SJSA1 (cell line): Measurements from ENCODE around the gene GCH1. TPM values are rescaled to one million over a fixed set of nuclear protein-coding genes. Genes with fewer than 3 reads are reported as not detected.
"Not testable (repeated sequence)": the region's sequence is repeated elsewhere in the genome, so short reads cannot be mapped to it uniquely, and the experiment has no call there.

Experiments
- DNase-seq, 2 experiments: peaks; one replicate each; pipeline ENCODE4 v3.0.0-alpha.2; 2015 to 2020; ENCODE audit warnings: low spot score in 2 of 2, low read depth in 1 of 2
- H3K27ac ChIP-seq: fragments of 250-450 bp; sonication (Bioruptor Pico); 2 replicates; pipeline ENCODE4 v1.5.1; 2020; ENCODE audit warnings: mild to moderate bottlenecking, moderate library complexity
- H3K27me3 ChIP-seq: fragments of 250-450 bp; sonication (Bioruptor Pico); replicated peaks from 2 replicates; pipeline ENCODE4 v1.5.1; 2020; ENCODE audit warnings: mild to moderate bottlenecking, moderate library complexity
- H3K36me3 ChIP-seq: fragments of 250-450 bp; sonication (Bioruptor Pico); 2 replicates; pipeline ENCODE4 v1.5.1; 2020; ENCODE audit warnings: mild to moderate bottlenecking
- H3K4me1 ChIP-seq: fragments of 250-450 bp; sonication (Bioruptor Pico); replicated peaks from 2 replicates; pipeline ENCODE4 v1.6.1; 2021; ENCODE audit warnings: mild to moderate bottlenecking
- H3K4me3 ChIP-seq: fragments of 250-450 bp; sonication (Bioruptor Pico); 2 replicates; pipeline ENCODE4 v1.5.1; 2020; ENCODE audit warnings: mild to moderate bottlenecking
- H3K9me3 ChIP-seq: fragments of 250-450 bp; sonication (Bioruptor Pico); replicated peaks from 2 replicates; pipeline ENCODE4 v1.5.1; 2020; ENCODE audit warnings: mild to moderate bottlenecking
- total RNA-seq: library from RNA; depleted of rRNA; stranded (reverse); fragments of >200 nt; shearing (Covaris generic); gene quantifications from 2 replicates; pipeline ENCODE4 v1.2.3, GENCODE V29; 2014

The GCH1 gene
- total RNA-seq, 1 experiment from 2014 or later = 1.8 TPM

DNA sequence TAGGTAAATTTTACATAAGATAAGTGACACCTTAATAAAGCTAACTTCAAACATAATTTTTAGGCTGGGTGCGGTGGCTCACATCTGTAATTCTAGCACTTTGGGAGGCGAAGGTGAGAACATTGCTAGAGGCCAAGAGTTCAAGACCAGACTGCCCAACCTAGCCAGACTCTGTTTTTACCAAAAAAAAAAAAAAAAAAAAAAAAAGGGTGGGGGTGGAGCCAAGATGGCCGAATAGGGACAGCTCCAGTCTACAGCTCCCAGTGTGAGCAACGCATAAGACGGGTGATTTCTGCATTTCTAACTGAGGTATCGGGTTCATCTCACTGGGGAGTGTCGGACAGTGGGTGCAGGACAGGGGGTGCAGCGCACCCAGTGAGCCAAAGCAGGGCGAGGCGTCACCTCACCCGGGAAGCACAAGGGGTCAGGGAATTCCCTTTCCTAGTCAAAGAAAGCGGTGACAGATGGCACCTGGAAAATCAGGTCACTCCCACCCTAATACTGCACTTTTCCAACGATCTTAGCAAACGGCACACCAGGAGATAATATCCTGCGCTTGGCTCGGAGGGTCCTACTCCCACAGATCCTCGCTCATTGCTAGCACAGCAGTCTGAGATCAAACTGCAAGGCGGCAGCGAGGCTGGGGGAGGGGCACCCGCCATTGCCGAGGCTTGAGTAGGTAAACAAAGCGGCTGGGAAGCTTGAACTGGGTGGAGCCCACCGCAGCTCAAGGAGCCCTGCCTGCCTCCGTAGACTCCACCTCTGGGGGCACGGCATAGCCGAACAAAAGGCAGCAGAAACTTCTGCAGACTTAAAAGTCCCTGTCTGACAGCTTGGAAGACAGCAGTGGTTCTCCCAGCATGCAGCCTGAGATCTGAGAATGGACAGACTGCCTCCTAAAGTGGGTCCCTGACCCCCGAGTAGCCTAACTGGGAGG is 32.2 kb downstream of the GCH1 start:
- not testable (repeated sequence) for H3K36me3 ChIP-seq, H3K9me3 ChIP-seq, H3K27me3 ChIP-seq, H3K27ac ChIP-seq, H3K4me1 ChIP-seq
- H3K4me3 ChIP-seq = peak overlapping the region; percentile 36
- DNase-seq = peak in 1 of 2 experiments; percentile 45

DNA sequence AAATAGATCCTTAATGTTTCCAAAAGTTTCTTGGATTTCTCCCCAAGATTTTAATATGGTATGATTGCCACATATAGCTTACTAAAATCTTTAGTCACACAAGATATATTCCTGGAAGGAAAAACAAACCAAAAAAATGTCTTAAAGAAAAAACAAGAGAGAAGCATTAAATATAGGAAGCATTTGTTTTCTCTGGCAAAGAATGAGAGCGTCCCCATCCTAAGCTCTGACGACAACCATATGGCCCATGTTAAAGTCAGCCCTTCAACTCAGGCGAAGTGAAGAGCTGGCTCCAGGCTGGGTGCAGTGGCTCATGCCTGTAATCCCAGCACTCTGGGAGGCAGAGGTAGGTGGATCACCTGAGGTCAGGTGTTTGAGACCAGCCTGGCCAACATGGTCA is 35.6 kb downstream of the GCH1 start:
- Histone ChIP-seq H3K27me3 (0 out of 2 replicates have a peak, but pooled peaks cover 2% of the 10 kb centered on the region), H3K4me3 (no peak overlapping the region), H3K4me1 (no peaks in the 10 kb centered on the region), H3K27ac (no peak overlapping the region), H3K36me3 (no peaks in the 10 kb centered on the region), H3K9me3 (no peaks in the 10 kb centered on the region)
- DNase-seq = no peak

DNA sequence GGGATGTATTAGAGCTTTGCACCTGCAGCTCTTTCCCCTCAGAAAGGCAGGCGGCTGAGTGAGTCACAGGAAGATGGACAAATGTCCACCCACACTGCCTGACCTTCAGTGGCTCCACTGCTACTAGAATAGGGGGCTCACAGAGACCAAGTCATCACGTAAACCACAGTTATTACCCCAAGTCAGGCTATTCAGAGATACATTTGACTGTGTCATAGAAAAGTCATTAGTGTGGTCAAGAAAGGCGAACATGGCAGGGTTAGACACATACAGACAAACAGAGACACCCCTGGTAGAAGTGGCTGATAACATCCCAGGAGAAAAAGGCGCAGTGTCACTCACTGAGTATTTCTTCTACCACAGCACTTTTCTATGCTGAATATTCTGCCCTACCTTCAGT is 36.0 kb downstream of the GCH1 start:
- H3K36me3 ChIP-seq = no peaks in the 10 kb centered on the region
- 0 out of 2 replicates have a peak, but pooled peaks cover 2% of the 10 kb centered on the region for H3K27me3 ChIP-seq
- DNase-seq = no peak
- H3K9me3 ChIP-seq = no peaks in the 10 kb centered on the region
- no peak overlapping the region for H3K27ac ChIP-seq
- no peak overlapping the region for H3K4me3 ChIP-seq
- H3K4me1 ChIP-seq = no peaks in the 10 kb centered on the region

DNA sequence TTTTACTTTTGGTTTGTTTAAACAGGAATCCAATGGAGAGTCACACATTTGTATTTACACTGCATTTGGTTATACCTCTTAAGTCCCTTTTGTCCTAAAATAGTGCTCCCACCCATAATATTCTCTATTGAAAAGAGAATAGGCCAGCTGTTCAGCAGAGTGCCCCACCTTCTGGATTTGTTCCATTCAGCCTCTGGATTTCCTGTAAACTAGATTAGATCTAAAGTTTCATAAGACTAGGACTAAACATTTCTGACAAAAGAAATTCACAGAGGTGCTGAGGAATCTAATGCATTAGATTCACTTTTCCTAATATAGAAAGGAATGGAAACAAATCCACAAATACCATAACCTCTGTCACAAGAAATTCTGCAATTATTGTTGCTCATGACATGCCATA is 38.1 kb downstream of the GCH1 start:
- DNase-seq = no peak
- no peaks in the 10 kb centered on the region for H3K36me3 ChIP-seq

DNA sequence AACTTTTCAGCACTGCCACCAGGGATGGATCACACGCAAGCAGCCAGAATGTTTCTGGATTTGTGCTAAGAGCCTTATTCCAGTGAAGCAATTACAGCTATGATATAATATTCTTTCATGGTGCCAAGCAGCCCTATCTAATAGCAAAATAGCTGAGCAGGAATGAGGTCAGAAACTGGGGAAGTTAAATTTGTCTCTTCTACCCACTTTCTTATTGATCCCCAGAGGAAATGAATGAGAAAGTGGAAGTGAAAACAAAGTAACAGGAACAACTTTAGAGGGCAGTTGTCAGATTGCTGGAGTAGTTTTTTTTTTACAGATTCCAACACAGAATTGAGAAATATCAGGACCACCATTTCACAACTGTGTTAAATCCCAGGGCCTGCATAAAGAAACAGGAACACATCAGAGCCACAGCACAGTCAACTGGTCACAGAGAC is 44.8 kb downstream of the GCH1 start:
- no peaks in the 10 kb centered on the region for H3K36me3 ChIP-seq
- H3K27ac ChIP-seq = no peak overlapping the region

More for the DNA sequence above, 38.1 kb downstream of the GCH1 start:
- Histone ChIP-seq H3K27me3 (0 out of 2 replicates have a peak, but pooled peaks cover 2% of the 10 kb centered on the region), H3K4me1 (no peaks in the 10 kb centered on the region), H3K4me3 (no peak overlapping the region), H3K27ac (no peak overlapping the region), H3K9me3 (no peaks in the 10 kb centered on the region)

DNA sequence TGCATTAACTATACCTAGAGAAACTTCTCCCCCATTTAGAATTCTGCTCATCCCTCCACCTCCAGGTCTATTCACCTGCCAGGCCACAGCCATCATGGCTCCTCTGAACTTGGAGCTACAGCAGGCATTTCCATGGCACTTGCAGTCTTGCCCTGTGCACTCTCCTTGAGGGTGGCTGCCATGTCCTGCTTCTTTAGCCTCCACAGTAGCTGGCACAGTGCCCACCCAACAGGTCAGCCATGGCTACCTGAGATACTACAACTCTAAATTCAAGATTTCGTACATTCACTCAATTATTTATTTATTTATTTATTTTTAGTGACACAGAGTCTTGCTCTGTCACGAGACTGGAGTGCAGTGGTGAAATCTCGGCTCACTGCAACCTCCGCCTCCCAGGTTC is 46.5 kb downstream of the GCH1 start:
- no peaks in the 10 kb centered on the region for H3K9me3 ChIP-seq
- no peaks in the 10 kb centered on the region for H3K4me1 ChIP-seq
- H3K27ac ChIP-seq = no peak overlapping the region
- H3K36me3 ChIP-seq = no peaks in the 10 kb centered on the region
- no peak for DNase-seq
- H3K27me3 ChIP-seq = no peaks in the 10 kb centered on the region
- no peak overlapping the region for H3K4me3 ChIP-seq

More for the DNA sequence above, 44.8 kb downstream of the GCH1 start:
- H3K4me3 ChIP-seq = no peak overlapping the region
- H3K9me3 ChIP-seq = no peaks in the 10 kb centered on the region
- H3K27me3 ChIP-seq = no peaks in the 10 kb centered on the region
- DNase-seq = no peak
- no peaks in the 10 kb centered on the region for H3K4me1 ChIP-seq

DNA sequence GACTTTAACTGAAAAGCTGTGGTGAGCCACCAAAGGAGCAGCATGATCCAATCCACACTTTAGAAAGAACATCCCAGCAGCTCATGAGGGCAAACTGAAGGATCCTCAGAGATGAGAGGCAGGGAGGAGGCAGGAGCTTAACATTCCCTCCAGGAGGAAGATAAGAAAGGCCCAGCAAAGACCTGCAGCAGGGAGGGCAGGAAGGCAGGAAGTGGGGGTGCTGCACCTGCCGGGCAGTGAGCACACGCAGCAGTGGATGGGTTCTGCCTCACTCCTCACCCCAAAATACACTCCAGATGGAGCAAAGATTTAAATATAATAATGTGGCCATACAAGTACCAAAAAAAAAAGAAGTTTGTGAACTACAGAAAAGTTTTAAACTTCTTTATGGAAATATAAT is 48.4 kb downstream of the GCH1 start:
- Histone ChIP-seq H3K36me3 (no peaks in the 10 kb centered on the region), H3K27ac (no peak overlapping the region), H3K4me3 (no peak overlapping the region), H3K27me3 (no peaks in the 10 kb centered on the region), H3K4me1 (no peaks in the 10 kb centered on the region), H3K9me3 (no peaks in the 10 kb centered on the region)
- DNase-seq = no peak

DNA sequence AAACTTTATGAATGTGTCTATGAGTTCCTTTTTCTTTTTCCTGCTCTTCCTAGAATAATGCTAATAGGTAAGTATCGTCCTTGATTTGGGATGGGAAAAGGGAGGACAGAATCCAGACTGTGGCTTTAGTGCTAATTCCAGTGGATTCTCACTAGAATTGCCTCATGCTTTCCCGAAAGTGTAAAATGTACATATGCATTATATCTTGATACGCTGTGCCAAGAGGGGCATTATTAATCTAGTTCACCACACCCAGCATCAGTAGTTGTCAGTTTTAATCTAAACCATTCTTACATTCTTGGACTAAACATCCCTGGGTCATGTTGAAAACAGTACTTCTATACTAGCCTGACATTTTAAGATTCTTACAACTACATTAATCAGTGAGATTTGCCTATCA is 49.3 kb downstream of the GCH1 start:
- Histone ChIP-seq H3K36me3 (no peaks in the 10 kb centered on the region), H3K9me3 (no peaks in the 10 kb centered on the region), H3K4me1 (no peaks in the 10 kb centered on the region), H3K27ac (no peak overlapping the region), H3K4me3 (no peak overlapping the region), H3K27me3 (no peaks in the 10 kb centered on the region)
- DNase-seq = no peak

DNA sequence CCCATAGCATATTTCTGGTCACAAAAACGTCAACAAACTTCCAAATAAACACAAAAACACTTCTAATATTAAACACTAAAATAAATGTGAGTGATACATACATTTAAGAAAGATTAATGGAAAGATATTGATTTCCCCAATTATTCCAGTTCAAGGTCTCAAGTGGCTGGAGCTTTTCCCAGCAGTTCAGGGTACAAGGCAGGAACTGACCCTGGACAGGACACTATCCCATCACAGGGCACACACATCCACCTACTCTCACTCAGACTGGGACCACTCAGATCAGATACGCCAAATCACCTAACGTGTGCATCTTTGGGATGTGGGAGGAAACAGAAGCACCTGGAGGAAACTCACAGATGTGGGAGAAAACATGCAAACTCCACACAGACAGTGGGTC is 50.4 kb downstream of the GCH1 start:
- Histone ChIP-seq H3K4me1 (no peaks in the 10 kb centered on the region), H3K4me3 (no peak overlapping the region), H3K36me3 (no peaks in the 10 kb centered on the region), H3K27ac (no peak overlapping the region), H3K9me3 (no peaks in the 10 kb centered on the region), H3K27me3 (no peaks in the 10 kb centered on the region)
- no peak for DNase-seq

DNA sequence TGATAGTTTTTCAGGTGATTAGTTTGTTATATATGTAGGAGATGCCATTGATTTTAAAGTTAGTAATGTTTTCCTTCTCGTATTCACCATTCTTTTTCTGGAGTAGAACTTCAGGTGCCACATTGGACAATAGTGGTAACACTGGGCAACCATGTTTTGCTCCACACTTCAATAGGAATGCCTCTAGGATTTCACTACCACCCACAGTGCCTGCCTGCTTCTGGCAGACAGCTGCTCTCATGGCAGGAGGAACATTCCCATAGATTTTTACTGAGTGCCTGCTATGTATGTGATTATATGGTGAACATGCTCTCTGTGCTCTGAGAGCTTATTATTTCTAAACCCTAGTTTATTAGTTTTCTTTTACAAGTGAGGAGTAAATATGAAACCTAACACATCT is 53.7 kb downstream of the GCH1 start:
- no peak overlapping the region for H3K27ac ChIP-seq

DNA sequence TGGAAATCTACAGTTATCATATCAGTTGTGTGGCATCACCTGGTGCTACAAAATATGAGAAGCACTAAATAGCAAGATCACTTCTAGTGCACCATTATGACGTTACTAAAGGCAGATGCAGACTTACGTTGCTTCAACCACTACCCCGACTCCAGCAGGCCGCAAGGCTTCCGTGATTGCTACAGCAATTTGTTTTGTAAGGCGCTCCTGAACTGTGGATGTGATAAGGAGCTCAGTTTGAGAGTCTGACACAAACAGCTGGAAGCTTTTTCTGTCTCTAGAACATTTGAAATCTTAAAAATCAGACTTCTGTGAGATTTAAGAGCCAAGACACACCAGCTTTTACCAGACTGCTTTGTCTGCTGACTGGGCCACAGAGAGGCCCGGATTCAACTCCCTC is 57.0 kb downstream of the GCH1 start:
- no peaks in the 10 kb centered on the region for H3K9me3 ChIP-seq
- no peaks in the 10 kb centered on the region for H3K4me1 ChIP-seq
- H3K36me3 ChIP-seq = no peaks in the 10 kb centered on the region
- H3K4me3 ChIP-seq = no peak overlapping the region
- DNase-seq = no peak
- H3K27ac ChIP-seq = no peak overlapping the region
- no peaks in the 10 kb centered on the region for H3K27me3 ChIP-seq

More for the DNA sequence above, 53.7 kb downstream of the GCH1 start:
- Histone ChIP-seq H3K36me3 (no peaks in the 10 kb centered on the region), H3K4me3 (no peak overlapping the region), H3K9me3 (no peaks in the 10 kb centered on the region), H3K4me1 (no peaks in the 10 kb centered on the region), H3K27me3 (no peaks in the 10 kb centered on the region)
- no peak for DNase-seq

DNA sequence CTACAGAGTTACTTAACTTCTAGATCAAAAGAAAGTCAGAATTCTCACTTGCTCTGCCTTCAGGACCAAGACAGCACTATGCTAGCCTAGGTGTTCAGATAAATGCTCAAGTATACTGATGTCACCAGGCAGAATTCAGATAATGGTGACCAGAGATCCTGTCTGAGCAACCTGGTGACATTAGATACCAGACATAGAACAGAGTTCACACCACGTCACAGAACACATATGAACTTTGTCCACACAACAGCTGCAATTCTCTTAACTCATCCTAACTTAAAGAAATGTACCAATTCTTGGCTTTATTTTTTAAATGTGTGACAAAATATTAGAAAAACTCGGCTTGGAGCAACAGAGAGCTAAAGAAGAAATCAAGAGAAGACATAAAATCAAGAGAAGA is 58.1 kb downstream of the GCH1 start:
- Histone ChIP-seq H3K4me1 (no peaks in the 10 kb centered on the region), H3K4me3 (no peak overlapping the region), H3K27ac (no peak overlapping the region), H3K27me3 (no peaks in the 10 kb centered on the region), H3K36me3 (no peaks in the 10 kb centered on the region), H3K9me3 (no peaks in the 10 kb centered on the region)
- DNase-seq = no peak

DNA sequence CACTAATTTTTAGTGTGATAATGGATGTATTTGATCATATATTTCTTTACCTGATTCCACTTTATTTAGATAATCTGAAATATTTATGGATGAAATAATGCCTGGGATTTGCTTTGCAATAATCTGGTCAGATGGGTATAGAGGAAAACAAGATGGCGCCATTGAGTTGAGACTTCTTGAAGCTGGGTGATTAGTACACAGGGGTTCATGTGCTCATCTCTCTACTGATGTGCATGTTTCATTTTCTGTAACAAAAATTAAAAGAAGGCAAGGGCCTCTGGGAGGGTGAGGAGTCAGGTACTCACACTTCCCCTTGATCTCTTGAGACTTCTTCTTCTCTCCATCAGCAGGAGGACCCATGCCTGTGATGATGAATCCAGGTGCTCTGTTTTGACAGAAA is 61.8 kb downstream of the GCH1 start:
- H3K27me3 ChIP-seq = no peaks in the 10 kb centered on the region
- H3K36me3 ChIP-seq = no peaks in the 10 kb centered on the region
- DNase-seq = no peak
- no peaks in the 10 kb centered on the region for H3K9me3 ChIP-seq
- H3K4me1 ChIP-seq = no peaks in the 10 kb centered on the region
- H3K27ac ChIP-seq = no peak overlapping the region
- no peak overlapping the region for H3K4me3 ChIP-seq

DNA sequence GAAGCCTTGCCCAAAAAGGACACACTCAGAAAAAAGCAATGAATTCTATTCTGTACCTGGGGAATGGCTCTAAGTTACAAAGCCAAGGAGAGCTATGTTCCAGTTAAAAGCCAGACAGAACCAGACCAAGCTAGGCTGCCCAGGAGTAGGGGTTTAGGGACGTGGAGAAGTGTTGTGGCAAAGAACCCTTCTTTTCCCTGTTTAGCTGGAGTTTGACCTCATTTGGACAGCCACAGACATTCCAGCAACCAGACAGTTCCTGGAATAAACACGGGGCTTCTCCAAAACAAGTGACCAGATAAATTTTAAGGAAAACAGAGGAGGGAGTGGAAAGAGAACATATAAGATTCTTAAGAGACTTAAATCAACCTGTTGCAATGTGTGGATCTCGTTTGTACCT is 62.3 kb downstream of the GCH1 start:
- no peak for DNase-seq

More for the DNA sequence above, 62.3 kb downstream of the GCH1 start:
- Histone ChIP-seq H3K4me1 (no peaks in the 10 kb centered on the region), H3K36me3 (no peaks in the 10 kb centered on the region), H3K4me3 (no peak overlapping the region), H3K9me3 (no peaks in the 10 kb centered on the region), H3K27ac (no peak overlapping the region), H3K27me3 (no peaks in the 10 kb centered on the region)
